MCF 10A (cell line): ENCODE data around the gene BRD2. TPM values are rescaled to one million over a fixed set of nuclear protein-coding genes. Genes with fewer than 3 reads are reported as not detected.

Experiments used
- BruUV-seq: library from RNA; stranded (reverse); fragments of 400-500 nt; replicated peaks from 2 replicates; lab custom pipeline; 2021; lab: Mats Ljungman, UMichigan
- CTCF ChIA-PET: fragments of 300-600 bp; sonication (Branson Sonifier 250); formaldehyde crosslinking; extraction: SDS; loops from one replicate; lab custom pipeline; 2021; ENCODE audit warnings: antibody characterized with exemption, inconsistent platforms; lab: Yijun Ruan, JAX
- POLR2A ChIA-PET: fragments of 300-600, 350-650 bp; sonication (Branson Sonifier 250); formaldehyde crosslinking; extraction: SDS; loops from one replicate; lab custom pipeline; 2020; ENCODE audit warnings: antibody characterized with exemption, inconsistent platforms; lab: Yijun Ruan, JAX
- DNase-seq: peaks from one replicate; pipeline ENCODE4 v3.0.0-alpha.2; 2018; ENCODE audit not compliant: unreplicated experiment
- H3K27ac Mint-ChIP-seq: one replicate; pipeline ENCODE4 v1.8.0; 2022; ENCODE audit warnings: mild to moderate bottlenecking, low read depth, mixed read lengths; ENCODE audit not compliant: unreplicated experiment
- H3K27me3 Mint-ChIP-seq: one replicate; pipeline ENCODE4 v1.8.0; 2022; ENCODE audit warnings: mixed read lengths; ENCODE audit not compliant: insufficient read depth, unreplicated experiment
- H3K36me3 Mint-ChIP-seq: one replicate; pipeline ENCODE4 v1.8.0; 2022; ENCODE audit warnings: mild to moderate bottlenecking, moderate library complexity, mixed read lengths; ENCODE audit not compliant: insufficient read depth, unreplicated experiment
- H3K4me1 Mint-ChIP-seq: one replicate; pipeline ENCODE4 v1.8.0; 2022; ENCODE audit warnings: mixed read lengths; ENCODE audit not compliant: insufficient read depth, unreplicated experiment
- H3K4me3 Mint-ChIP-seq: one replicate; pipeline ENCODE4 v1.8.0; 2022; ENCODE audit warnings: mild to moderate bottlenecking, moderate library complexity, mixed read lengths; ENCODE audit not compliant: unreplicated experiment
- H3K9me3 Mint-ChIP-seq: one replicate; pipeline ENCODE4 v1.8.0; 2022; ENCODE audit warnings: mixed read lengths; ENCODE audit not compliant: unreplicated experiment
- CTCF ChIP-seq: fragments of 200-600 bp; IDR thresholded peaks from one replicate; pipeline ENCODE4 v1.8.0; 2022; ENCODE audit warnings: antibody characterized with exemption, mild to moderate bottlenecking; ENCODE audit not compliant: unreplicated experiment
- intact Hi-C: fragments of 100-400 bp; cut with micrococcal nuclease; formaldehyde crosslinking; loops from 2 replicates; pipeline ENCODE4 v1.14.1; 2022
- total RNA-seq: library from RNA; stranded (reverse); gene quantifications from 2 replicates; pipeline ENCODE4 v1.2.3, GENCODE V29; 2022

The BRD2 gene
- total RNA-seq, 1 experiment from 2014 or later, result 223 TPM

- H3K4me1 Mint-ChIP-seq, result peaks cover 37% of the 10 kb centered on the region
- POLR2A ChIA-PET, result interaction anchor here (0.9 to 1.2 kb wide), 4 partner anchors 9 to 91 kb away, joined by 3 to 5 read pairs (median 3); partner anchors contain the start of gene BRD2
- no TSS peak for BruUV-seq
- intact Hi-C loops, result no loop called here
- TF ChIP-seq CTCF, result no peak
- no peaks in the 10 kb centered on the region for H3K27me3 Mint-ChIP-seq
- H3K36me3 Mint-ChIP-seq, result peaks cover 100% of the 10 kb centered on the region
- H3K27ac Mint-ChIP-seq, result no peak overlapping the region
- H3K9me3 Mint-ChIP-seq, result no peaks in the 10 kb centered on the region
- CTCF ChIA-PET, result interaction anchor here (0.8 to 1.8 kb wide), 4 partner anchors 10 to 102 kb away, joined by 4 to 7 read pairs (median 6); partner anchors contain the start of gene HLA-DMA
- no peak for DNase-seq
- peak overlapping the region; percentile 40 for H3K4me3 Mint-ChIP-seq
Observed at GRCh38 chr6:32977272-32977952, 9.0 kb downstream of the BRD2 start.

- Mint-ChIP-seq H3K4me1 (peaks cover 40% of the 10 kb centered on the region), H3K36me3 (peaks cover 100% of the 10 kb centered on the region), H3K4me3 (peak overlapping the region; percentile 40), H3K27ac (no peak overlapping the region), H3K27me3 (no peaks in the 10 kb centered on the region), H3K9me3 (no peaks in the 10 kb centered on the region)
- DNase-seq, result no peak
- no TSS peak for BruUV-seq
- ChIA-PET POLR2A (interaction anchor here (0.9 to 1.2 kb wide), 4 partner anchors 9 to 92 kb away, joined by 3 to 5 read pairs (median 3); partner anchors contain the start of gene BRD2), CTCF (interaction anchor here (0.5 to 1.8 kb wide), 6 partner anchors 10 to 125 kb away, joined by 3 to 7 read pairs (median 6); partner anchors contain the start of genes HLA-DMA and TAP1)
- no peak for TF ChIP-seq CTCF
- intact Hi-C loops, result no loop called here
Observed at GRCh38 chr6:32977953-32978324, 9.5 kb downstream of the BRD2 start.

- Mint-ChIP-seq H3K27me3 (no peaks in the 10 kb centered on the region), H3K27ac (no peak overlapping the region), H3K4me1 (peaks cover 49% of the 10 kb centered on the region), H3K4me3 (no peak overlapping the region), H3K36me3 (peaks cover 83% of the 10 kb centered on the region), H3K9me3 (no peaks in the 10 kb centered on the region)
- no peak for TF ChIP-seq CTCF
- CTCF ChIA-PET, result interaction anchor here (0.7 to 3.2 kb wide), 5 partner anchors 14 to 97 kb away, joined by 3 to 23 read pairs (median 7); partner anchors contain the start of gene HLA-DMA
- no peak for DNase-seq
- intact Hi-C loops, result no loop called here
- no TSS peak for BruUV-seq
- POLR2A ChIA-PET, result interaction anchor here (0.6 to 12.1 kb wide), 5 partner anchors 8 to 94 kb away, joined by 3 to 245 read pairs (median 4); partner anchors contain the start of gene BRD2
Observed at GRCh38 chr6:32979720-32980487, 11.5 kb downstream of the BRD2 start.
